ENCODE data around the gene TCEANC. TPM values are rescaled to one million over a fixed set of nuclear protein-coding genes. Genes with fewer than 3 reads are reported as not detected.
A peak's percentile ranks its signal among the peaks of the same experiment; 100 is the strongest.
"Not testable (repeated sequence)": the region's sequence is repeated elsewhere in the genome, so short reads cannot be mapped to it uniquely, and the experiment has no call there.

The TCEANC gene, protein sequence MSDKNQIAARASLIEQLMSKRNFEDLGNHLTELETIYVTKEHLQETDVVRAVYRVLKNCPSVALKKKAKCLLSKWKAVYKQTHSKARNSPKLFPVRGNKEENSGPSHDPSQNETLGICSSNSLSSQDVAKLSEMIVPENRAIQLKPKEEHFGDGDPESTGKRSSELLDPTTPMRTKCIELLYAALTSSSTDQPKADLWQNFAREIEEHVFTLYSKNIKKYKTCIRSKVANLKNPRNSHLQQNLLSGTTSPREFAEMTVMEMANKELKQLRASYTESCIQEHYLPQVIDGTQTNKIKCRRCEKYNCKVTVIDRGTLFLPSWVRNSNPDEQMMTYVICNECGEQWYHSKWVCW
- 1 to 10 TPM; 2.2 to 4.3 TPM for total RNA-seq
- long read RNA-seq, partial matches to known transcripts: 0 of 1 reads
- long read RNA-seq, other reads (novel, unspliced or antisense): 1 of 1 reads

DNA sequence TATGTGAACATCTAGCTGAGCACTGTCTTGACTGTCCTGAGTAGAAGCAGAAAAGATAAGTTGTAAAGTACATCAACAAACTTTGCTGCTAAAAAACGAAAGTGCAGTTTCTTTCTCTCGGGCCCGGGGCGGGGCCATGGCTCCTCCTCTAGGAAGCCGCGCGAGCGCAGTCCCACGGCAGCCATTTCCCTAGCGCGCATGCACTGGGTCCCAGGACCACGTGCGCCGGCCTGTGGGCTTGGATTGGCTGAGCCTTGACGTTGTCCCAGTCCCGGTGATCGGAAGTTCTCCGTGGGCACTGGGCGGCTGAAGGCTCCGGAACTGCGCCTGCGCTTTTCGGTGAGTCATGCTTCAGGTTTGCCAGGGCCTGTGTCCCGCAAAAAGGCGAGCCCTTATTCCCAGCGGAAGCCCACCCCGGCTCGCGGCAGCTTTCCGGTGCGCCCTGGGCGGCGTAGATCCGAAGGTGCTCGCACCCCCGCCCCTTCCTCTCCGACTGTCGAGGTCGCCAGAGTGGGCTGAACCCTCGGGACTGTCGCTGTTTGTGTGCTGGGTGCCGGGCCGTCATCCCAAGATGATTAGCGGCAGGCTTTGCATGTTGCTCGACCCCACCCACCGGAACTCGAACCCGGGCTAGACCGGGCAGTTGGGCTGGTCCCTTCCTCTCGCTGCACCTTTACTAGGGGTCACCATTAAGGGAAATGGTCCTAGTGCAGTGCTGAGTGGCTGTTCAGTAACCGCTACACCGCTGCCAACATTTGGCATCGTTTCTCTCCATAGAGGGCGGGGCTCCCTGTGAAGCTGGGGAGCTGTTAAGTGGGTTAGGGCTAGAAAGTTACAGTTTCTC lies at the start of gene TCEANC:
TCEANC (plus strand) TSS at position 292 of the 844 bp plus-strand sequence. CDS start 9,368 bp downstream, outside the sequence.
- peak; percentile 99 for ATAC-seq
- DNase-seq: peak; percentile 98
- intact Hi-C loops (cut with DNase I, micrococcal nuclease): loop anchor here in 1 of 2 donors (5.0 kb wide), 1 partner anchor 146 kb away; no protein-coding TSS in a partner anchor

DNA sequence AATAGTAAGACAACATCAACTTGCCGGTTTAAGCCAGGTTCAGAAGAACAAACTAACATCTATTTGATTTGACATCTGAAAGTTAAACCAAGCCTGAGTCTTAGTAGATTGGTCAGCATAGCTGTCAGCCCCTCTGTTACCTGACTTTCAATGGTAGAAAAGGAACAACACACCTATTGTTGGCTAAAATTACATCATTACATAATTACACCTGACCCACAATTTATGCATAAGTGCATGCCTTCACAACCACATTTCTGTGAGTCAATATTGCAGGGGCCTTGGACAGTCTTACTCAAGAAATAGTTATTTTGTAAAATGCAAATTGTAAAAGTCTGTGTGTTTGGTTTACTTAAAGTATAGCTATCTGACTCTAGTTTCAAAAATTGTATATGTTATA lies 47.3 kb upstream of the TCEANC start:
- no peak for ATAC-seq
- intact Hi-C loops (cut with DNase I, micrococcal nuclease): no loop called here
- DNase-seq: no peak

DNA sequence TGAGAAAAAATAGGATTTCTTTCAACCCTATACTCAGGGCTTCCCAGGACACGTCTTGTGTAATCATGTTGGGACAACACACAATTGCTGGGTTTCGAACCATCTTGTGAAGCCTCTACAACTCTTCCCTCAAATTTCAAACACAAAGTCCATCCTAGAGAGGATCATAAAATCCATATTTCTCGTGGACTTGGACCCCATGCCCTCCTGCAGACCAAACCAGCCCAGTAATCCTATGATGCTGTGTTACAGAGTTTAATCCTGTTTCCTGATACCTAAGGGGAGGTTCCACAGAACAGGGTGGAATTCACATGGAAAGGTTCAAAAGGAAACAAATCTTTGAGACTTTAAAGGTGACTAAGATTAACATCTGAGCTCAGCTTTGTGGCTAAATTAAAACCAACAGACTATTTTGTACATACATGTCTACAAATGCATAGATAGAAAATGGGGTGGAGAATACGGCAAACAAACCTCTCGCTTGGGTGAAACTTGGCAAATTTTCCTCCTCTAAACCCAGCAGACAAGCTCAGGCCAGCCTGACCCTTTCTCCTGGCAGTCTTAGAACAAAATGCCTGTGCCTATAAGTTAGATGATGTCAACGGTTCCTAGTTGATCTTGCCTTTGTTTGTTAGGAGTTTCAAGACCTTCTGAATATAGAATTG lies 45.5 kb upstream of the TCEANC start:
- intact Hi-C loops (cut with DNase I, micrococcal nuclease): no loop called here
- no peak for DNase-seq
- ATAC-seq: peak; percentile 92

DNA sequence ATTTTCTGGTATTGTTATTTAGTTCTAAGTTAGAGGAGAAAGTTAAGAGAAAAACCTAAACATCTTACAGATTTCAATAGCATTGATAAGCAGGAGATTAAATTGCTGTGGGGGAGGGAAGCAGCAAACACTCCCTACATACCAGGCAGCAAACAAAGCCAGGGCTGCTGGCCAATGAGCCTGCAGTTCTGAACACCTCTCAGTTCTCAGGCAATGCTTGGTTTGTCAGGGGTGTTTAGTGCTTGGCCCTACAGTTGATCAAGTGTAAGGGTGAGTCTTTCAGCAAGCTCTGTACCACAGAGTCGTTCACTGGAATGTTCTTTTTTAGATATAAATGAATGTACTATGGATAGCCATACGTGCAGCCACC lies 45.0 kb upstream of the TCEANC start:
- ATAC-seq: peak; percentile 71
- peak in 1 of 2 donors; percentile 11 for DNase-seq
- intact Hi-C loops (cut with DNase I, micrococcal nuclease): no loop called here

DNA sequence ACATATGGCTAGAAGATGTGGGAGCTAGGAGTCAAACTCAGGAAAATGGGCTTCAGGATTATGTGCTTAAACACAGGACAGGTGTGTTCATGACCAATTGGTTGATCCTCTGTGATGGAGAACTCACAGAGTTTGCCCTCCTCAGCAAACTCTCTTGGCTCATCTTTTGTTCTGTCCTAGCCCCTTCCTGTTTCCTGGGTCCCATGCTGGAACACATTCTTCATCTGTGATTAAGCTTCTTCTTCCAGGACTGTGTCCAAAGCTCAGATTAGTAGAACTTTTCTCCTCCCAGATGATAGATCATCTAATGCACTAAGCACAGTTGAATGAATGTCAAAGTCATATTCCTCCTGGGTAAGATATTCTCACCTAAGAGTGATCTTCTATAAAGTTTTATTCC lies 38.8 kb upstream of the TCEANC start:
- ATAC-seq (no peak), DNase-seq (no peak)
- intact Hi-C loops (cut with DNase I, micrococcal nuclease): no loop called here

DNA sequence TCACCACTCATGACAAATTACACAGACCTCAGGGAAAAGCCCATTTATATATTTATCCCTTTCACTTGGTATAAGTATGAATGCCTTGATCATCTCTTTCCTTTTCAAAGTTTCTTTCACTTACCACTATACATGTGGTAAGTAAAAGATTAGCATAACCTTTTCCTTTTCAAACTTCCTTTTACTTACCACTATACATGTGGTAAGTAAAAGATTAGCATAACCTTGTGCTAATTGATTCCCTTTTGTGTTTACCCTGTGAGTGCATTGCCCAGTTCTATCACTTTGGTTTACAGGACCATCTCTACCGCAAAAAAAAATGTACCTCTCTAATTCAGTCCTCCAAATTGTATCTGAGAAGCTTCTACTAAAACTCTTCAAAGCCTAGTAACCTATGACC lies 32.7 kb upstream of the TCEANC start:
- no peak for DNase-seq
- intact Hi-C loops (cut with DNase I, micrococcal nuclease): no loop called here
- no peak for ATAC-seq

DNA sequence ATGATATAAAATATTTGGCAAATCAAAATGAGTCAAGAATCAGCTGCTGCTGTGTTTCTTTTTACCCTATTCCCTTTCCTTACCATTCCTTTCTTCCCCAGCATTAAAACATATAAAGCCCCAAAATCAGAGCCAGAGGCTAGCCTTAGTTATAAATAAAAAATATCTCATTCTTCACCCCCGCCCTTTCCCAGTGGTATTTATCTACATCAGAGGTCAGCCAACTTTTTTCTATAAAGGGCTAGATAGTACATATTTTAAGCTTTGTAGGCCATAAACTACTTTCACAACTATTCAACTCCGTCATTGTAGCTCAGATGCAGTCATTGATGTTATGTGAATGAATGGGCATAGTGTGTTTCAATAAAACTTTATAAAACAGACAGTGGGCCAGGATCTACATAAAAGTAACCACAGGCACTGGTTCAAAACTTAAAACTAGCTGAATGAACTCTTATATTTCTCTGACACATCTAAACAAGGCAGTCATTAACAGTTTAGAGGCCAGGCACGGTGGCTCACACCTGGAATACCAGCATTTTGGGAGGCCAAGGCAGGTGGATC lies 30.5 kb upstream of the TCEANC start:
- intact Hi-C loops (cut with DNase I, micrococcal nuclease): no loop called here
- ATAC-seq (no peak), DNase-seq (no peak)

DNA sequence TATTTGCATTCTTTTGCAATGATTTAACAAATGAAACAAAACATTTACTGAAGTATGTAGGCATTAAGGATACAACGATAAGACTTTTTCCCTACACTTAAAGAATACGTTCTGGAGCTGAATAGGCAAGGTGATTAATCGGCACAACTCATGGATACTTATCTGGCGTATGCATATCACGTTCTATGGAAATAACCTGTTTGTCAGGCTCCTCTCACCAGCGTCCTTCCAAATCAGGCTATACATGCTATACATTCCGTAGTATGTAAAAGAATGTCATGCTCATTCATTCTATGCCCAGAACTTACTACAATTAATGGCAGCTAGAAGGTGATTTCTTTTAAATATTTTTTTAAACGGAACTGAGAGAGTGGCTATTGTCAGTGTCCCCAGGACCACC lies 25.6 kb upstream of the TCEANC start:
- DNase-seq (no peak), ATAC-seq (no peak)
- intact Hi-C loops (cut with DNase I, micrococcal nuclease): no loop called here

DNA sequence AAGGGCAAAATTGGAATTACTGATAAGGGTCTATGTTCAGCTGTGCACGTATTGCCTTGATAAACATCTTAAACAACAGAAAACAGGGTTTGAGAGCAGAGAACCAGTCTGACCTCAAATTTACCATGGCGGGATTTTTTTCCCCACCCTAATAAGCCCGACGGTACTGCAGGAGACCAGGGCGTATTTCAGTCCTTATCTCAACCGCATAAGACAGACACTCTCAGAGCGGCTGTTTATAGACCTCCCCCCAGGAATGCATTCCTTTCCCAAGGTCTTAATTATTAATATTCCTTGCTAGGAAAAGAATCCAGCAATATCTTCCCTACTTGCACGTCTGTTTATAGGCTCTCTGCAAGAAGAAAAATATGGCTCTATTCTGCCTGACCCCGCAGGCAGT lies 15.7 kb upstream of the TCEANC start:
- ATAC-seq; intact Hi-C loops (cut with DNase I, micrococcal nuclease); DNase-seq: not testable (repeated sequence)

DNA sequence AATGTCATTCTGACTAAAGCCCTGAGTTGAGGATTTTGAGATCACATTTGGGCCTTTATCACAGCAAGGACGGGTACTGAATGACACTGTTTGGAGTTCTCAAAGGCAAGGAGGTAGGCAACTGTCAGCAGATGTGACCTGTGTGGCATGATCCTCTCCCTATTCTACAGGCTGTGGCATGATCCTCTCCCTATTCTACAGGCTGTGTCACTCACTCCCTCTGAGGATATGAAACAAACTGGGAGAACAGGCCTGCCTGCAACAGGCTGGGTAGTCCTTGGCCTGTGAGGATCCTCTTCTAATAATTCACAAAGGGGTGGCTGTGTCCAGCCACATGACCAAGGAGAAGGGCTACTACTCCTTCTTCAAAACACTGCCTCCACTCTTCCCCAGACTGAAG lies 14.9 kb upstream of the TCEANC start:
- ATAC-seq (no peak), DNase-seq (no peak)
- intact Hi-C loops (cut with DNase I, micrococcal nuclease): no loop called here

DNA sequence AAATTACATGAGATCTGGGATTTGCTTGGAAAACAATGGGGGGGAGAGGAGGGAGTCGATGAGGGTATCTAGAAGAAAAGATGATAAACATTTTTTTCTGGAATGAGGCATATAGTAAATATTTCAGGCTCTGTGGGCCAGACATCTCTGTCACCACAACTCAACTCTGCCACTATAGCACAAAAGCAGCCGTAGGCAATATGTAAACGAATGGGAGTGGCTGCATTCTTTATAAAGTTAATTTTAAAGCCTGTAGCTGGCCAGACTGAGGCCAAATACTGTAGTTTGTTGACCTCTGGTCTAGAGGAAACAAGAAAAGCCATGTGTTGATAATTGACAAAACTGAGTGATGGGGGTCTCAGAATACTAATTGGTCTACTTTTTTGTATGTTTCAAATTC lies 14.1 kb upstream of the TCEANC start:
- ATAC-seq (peak; percentile 28), DNase-seq (no peak)
- intact Hi-C loops (cut with DNase I, micrococcal nuclease): no loop called here

DNA sequence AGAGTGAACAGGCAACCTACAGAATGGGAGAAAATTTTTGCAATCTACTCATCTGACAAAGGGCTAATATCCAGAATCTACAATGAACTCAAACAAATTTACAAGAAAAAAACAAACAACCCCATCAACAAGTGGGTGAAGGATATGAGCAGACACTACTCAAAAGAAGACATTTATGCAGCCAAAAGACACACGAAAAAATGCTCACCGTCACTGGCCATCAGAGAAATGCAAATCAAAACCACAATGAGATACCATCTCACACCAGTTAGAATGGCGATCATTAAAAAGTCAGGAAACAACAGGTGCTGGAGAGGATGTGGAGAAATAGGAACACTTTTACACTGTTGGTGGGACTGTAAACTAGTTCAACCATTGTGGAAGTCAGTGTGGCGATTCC lies 11.3 kb upstream of the TCEANC start:
- ATAC-seq; intact Hi-C loops (cut with DNase I, micrococcal nuclease); DNase-seq: not testable (repeated sequence)

DNA sequence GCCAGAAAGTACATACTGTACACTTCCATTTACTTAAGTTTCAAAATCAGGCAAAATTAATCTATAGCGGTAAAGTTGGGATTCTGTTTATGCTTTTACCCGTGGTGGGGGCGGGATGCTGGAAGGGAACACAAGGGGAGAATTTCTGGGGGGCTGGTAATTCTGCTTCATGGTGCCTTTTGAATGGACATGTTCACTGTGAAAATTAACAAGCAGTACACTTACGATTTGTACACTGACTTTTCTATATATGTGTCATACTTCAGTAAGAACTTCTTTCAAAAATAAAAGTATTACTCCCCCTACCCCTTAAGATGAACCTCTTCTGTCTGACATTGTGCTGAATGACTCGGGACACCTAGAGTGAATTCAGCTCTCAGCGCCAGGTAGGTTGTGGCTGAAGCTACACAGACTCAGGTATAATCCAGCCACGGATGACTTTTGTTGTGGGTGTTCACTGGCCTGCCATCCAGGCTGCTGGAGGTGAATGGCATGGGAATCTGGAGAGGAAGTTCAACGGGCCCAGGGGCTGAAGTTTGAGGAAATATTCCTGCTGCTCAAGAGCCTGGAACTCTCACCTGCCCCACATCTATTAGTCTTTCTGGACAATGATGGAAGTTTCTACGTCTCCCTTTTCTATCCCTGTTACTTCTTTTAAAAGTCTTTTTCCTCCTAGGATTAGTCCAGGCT lies 7.3 kb upstream of the TCEANC start:
- intact Hi-C loops (cut with DNase I, micrococcal nuclease): no loop called here
- DNase-seq (no peak), ATAC-seq (no peak)

DNA sequence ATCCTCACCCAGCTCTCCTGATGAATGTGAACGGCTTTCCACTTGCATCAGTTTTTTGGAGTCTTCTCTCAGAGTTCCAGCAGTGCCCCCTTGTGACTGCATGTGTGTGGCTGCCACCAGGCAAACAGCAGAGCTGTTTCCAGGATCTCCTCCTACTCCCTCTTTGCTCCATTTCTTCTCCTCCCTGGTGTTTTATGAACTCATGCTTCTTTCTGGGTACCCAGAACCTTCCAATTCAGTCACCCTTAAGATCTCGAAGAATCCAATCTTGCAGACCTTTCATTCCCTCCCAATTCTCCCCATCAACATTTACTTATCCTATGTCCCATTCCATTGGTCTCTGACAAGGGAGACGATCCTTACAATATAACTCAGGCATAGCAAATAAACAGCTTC lies 6.8 kb upstream of the TCEANC start:
- peak; percentile 74 for ATAC-seq
- DNase-seq: peak; percentile 48 to 73
- intact Hi-C loops (cut with DNase I, micrococcal nuclease): no loop called here

DNA sequence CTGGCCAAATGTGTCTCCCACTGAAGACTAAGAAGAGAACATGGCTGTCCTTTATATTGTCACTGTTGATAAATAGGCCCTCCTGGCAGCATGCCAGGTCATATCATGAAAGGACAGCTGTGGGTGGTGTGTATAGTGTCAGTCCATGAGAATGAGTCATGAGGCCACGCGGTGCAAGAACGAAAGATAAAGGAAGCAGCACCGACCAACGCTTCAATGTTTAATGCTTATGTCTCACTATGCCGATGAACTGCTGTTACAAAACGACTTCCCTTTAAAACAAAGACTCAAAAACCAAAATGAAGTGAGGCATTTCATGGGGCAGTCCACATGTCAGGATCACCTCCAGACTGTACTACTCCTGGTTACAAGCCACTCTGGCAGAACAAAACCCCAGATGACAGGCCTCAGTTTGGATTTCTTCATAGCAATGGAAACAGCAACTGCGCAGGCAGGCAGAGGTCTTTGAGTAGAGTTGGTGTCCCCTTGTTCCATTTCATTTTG lies 5.2 kb upstream of the TCEANC start:
- DNase-seq (peak; percentile 62 to 71), ATAC-seq (peak; percentile 84)
- intact Hi-C loops (cut with DNase I, micrococcal nuclease): no loop called here

DNA sequence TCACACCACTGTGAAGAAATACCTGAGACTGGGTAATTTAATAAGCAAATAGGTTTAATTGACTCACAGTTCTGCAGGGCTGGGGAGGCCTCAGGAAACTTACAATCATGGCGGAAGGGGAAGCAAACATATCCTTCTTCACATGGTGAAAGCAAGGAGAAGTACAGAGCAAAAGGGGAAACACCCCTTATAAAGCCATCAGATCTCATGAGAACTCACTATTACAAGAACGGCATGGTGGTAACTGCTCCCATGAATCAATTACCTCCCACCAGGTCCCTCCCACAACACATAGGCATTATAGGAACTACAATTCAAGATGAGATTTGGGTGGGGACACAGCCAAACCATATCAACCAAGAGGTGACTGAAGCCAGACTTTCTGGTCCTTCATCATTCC lies 4.6 kb upstream of the TCEANC start:
- ATAC-seq; intact Hi-C loops (cut with DNase I, micrococcal nuclease); DNase-seq: not testable (repeated sequence)

DNA sequence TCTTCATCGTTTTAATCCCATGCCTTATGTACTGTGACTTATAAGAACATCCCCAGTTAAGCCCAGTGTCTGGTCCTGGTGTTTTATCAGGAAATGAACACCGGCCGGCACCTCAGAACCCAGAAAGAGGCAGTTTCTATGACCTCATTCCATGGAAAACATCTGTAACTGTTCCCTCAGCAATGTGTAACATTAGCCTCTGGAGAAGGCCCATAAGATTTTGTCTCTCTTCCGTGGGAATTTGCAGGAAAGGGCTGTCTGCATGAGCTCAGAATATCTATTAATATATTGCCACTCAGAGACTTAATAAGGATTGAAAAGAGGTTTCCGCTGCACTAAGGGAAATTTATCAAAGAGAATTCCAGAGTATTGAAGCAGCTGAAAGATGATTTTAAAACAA lies 3.1 kb upstream of the TCEANC start:
- DNase-seq: no peak
- ATAC-seq: no peak

DNA sequence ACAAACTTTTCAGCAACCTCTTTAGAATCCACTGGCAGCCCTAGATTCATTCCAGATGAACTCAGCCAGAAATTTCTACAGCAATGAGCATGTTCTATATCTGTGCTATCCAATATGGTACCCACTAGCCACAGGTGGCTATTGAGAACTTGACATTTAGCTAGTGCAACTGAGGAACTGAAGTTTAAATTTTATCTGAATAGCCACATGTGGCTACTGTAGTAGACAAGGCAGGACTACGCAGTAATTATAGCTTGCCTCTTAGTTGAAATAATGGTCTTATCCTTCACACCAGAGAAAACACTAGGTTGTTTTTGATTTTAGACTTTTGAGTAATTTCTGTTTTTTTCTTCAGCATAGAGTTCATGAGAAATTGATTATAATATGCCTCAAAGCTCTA lies 2.6 kb upstream of the TCEANC start:
- intact Hi-C loops (cut with DNase I, micrococcal nuclease): loop anchor here in 1 of 2 donors (5.0 kb wide), 1 partner anchor 143 kb away; no protein-coding TSS in a partner anchor
- DNase-seq (no peak), ATAC-seq (no peak)

More for the DNA sequence above, 3.1 kb upstream of the TCEANC start:
- intact Hi-C loops (cut with DNase I, micrococcal nuclease): loop anchor here in 1 of 2 donors (5.0 kb wide), 1 partner anchor 143 kb away; no protein-coding TSS in a partner anchor
